SHP77 treated with DMSO at 0.1 percent for 48 hours (cell line): ENCODE results near the gene DEAF1.
"Not testable (repeated sequence)": the region's sequence is repeated elsewhere in the genome, so short reads cannot be mapped to it uniquely, and the experiment has no call there.

Source experiments
- DNase-seq: peaks from one replicate; lab custom pipeline; 2025; lab: John Stamatoyannopoulos, UW

The DEAF1 gene

DNA sequence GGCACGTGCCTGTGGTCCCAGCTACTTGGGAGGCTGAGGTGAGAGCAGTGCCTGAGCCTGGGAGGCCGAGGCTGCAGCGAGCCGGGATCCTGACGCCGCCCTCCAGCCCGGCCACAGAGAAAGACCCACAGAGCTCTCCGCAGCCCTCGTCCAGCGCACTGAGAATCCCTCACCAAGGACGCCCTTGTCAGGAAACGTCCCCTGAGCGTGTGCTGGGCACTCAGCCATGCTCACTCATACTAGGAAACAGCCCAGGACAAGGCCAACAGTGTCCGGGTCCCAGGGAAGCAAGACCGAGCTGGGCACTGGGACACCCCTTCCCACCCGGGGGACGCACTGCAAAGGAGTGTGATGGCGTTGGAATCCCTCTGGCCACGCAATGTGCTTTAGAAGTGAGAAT, 14.5 kb downstream of the DEAF1 start:
- DNase-seq: no peak

DNA sequence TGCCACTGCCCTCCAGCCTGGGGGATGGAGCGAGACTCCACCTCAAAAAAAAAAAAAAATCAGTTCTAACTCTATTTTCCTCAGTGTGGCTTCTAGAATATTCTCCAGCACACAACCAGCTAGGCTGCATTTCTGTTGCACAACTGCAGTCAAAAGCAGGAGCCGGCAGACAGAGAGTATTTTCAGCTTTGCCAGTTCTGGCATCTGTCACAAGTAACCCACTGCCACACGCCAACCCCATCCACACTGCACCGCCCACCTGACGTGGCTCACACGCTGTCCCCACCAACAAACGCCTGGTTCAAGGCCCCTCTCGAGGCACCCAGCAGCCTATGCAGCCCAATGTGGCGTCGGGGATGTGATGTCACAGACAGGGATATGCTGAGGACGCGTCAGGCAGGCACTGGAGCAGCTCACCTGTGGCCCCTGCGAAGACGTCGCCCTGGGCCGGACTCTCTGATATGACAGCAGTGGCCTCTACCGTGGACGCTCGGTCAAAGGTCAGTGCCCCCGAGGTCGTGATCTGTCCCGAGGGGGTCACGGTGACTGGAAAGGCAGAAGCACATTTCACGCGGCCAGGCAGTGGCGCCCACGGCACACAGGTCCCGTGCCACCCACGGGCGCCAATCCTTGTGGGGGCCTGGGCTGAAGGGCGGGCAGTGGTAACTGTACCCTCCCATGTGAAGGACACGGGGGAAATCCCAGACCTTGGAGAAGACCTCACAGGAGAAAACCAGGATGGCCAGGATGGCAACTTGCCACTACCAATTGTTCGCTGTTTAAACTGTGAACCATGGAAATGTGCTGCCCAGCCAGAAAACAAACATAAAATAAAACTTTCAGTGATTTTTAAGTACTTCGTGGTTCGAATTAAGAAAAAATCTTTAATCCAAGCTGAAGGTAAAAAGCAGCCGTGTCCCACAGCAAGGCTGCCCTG, 15.5 kb downstream of the DEAF1 start:
- DNase-seq: no peak

DNA sequence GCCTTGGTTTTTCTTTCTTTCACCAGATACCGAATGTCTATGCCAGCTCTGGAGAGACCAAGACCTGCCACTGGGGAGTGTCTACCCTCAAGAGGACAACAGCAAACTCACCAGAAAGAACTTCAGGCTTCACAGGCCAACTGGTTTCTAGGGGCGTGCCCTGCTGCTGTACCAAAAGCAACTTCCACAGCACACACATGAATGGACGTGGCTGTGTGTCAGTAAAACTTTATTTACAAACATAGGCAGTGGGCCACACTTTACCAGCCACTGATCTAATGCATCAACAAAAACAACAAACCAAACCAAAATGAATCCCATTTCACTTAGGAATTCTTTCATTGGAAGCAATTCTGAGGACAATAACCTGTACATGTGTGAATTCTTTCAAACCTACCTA, 16.7 kb downstream of the DEAF1 start:
- no peak for DNase-seq

DNA sequence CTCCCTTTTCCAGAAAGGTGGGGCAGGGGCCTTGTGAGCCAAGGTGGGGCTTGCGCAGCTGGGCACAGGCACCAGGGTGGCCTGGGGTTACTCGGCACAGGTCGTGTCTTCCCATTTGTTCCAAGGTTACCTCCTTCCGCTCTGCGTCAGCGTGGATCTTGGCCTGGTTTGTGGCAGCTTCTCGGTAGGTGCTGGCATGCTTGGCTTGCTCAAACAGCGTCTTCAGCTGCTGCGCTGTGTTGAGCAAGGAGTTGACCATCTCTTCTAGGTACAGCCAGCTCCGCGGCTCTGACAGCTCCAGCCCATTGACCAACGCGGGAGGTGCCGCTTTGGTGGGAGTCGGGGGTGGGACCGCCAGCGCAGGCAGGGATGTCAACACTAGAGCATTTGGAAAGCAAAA, 20.6 kb downstream of the DEAF1 start:
- no peak for DNase-seq

DNA sequence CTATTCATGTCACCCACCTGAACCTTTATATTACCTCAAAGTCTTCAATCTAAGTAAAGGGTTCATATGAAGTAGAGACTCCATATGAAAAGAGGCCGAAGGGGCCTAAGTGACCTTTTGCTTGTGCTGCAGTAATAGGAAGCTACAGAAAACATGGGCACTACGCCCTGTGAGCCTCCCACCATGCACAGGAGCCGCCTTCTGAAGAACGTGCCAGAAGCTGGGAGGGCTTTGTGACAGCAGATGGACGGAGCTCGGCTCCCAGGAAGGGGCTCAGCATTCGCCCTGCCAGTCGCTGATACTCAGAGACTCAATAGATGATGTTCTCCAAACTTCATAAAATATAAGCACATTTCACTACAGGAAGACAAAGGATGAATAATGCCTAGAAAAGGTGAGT, 21.2 kb downstream of the DEAF1 start:
- no peak for DNase-seq

DNA sequence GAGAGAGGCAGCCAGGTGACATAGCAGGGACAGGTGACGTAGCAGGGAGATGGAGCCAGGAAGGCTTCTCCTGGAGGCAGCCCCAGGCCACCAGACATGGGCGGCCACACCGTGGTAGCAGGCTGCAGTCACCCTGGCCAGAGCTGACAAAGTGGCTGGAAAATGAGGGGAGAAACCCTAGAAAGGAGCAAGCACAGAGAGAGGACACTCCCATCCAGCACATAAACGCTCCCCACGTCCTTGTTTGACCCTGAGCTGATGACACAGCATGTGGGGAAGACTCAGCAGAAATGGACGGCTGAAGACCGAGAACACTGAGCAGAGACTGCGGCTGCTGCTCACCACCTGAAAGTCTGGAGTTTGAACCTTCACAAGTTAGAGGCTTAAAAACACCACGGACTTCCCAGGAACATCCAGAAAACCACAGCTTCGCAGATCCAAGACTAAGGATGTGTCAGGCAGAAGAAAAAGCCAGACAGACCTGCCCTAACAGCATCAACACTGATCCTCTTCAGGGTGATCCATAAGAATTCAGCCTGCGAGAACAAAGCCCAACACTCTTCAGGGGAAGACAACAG, 29.2 kb downstream of the DEAF1 start:
- DNase-seq: no peak

DNA sequence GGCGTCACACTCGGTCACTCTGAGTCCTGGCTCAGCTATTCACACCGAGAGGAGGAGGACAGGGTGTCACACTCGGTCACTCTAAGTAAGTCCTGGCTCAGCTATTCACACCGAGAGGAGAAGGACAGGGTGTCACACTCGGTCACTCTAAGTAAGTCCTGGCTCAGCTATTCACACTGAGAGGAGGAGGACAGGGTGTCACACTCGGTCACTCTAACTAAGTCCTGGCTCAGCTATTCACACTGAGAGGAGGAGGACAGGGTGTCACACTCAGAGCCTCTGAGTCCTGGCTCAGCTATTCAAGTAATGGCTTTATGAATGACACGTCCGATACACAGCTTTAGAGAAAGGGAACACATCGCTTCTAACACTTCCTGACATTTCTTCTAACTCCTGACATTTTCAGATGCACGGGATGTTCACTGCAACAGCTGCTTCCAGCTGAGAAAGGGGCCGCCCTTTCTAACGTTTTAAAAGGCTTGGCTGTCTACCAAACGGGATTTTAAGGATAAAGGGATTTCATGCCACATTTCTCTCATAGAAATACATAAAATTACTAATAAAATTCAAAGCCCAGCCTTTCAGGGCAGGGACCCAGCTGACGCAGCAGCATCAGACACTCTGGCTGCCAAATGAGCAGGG, 29.8 kb downstream of the DEAF1 start:
- DNase-seq: no peak

DNA sequence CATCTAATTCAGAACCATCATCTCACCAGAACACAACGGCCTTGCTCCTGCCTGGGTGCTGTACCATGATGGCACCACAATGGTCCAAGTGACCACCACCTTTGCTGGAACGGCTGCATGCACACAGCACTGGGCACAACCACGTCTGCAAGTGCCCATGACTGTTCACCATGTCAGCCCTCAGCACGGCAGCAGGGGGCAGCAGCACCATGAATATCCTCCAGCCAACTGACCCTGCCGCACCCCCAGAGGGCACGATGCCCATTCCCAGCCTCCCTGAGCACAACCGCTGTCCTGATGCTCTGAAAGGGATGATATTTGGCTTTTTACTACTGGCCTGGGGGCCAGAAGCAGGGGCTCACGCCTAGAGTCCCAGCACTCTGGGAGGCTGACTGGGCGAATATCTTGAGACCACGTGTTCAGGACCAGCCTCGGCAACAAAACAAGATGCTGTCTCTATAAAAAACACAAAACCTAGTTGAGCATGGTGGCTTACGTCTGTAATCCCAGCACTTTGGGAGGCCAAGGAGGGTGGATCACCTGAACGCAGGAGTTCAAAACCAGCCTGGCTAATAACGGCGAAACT, 32.2 kb downstream of the DEAF1 start:
- no peak for DNase-seq

DNA sequence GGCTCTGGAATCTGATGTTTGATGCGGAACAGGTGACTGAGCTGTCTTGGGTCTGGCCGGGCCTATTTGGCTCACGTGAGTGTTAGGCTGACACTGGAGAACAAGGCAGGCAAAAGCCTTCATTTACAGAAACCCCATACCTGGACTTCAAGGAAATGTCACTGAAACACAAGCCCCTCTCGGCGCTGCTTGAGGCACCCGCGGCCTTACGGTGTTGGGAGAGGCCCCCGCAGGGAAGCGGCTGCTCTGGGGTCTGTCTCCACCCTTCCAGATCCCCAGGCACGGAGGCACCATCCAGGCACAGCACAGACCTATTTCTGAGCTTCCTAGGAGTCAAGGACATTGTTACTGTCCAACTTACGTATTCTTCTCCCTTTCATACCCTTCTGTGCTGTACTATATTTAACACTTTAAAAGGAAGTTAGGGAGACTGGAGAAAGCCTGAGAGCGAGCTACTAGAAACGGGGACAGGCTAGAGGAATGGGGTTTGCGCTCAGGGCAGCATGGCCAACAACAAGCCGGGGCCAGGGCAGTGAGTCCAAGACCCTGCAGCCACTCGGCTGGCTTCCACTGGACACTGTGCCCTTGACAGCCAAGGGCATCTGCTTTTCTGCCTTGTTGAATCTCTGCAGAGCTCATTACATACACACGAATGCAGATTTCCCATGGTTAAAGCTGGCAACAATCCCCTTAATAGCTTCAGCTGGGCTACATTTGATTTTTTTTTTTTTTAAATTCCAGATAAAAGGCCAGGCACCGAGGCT, 34.2 kb downstream of the DEAF1 start:
- no peak for DNase-seq

DNA sequence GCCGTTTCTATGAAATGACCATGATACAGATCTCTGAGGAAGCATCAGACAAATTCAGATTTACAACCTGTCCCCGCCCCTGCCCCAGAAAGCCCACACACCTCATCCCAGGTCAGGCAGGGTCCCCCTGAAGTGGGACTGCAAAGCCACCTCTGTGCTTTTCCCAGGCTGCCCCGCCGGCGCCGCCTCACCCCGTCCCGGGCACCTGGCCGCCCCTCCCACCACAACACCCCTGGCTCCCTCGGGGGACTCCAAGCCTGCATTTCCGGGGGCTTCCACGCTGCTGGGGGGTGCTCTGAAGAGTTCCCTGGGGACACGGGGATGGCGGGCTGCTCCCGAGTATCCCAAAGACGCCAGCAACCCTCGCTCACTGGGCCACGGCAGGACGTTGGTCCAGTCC, 34.7 kb downstream of the DEAF1 start:
- no peak for DNase-seq

DNA sequence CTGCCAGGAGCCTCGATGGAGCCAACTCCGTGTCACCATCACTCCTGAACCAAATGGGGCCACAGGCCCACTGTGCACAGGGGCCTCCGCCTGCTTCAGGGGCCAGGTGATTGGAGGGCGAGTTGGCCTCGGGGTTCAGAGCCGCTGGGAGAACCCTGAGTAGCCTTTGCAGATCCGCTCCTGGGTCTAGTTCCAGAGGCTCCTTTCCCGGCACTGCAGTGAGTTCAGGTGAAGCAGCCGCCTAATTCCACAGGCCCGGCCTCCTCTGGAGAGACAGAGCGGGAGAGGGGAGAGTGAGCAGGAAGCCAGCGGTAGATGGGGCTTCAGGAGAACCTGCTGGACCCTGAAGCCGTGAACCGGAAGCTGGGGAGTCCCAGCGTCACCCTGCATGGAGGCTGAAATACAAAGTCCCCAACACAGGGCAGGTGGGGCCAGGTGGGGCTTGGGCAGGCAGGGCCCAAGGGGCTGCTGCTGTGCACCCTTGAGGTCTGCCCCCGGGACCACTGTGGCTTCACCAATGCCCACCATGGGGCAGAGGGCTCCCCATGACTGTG, 35.4 kb downstream of the DEAF1 start:
- no peak for DNase-seq

DNA sequence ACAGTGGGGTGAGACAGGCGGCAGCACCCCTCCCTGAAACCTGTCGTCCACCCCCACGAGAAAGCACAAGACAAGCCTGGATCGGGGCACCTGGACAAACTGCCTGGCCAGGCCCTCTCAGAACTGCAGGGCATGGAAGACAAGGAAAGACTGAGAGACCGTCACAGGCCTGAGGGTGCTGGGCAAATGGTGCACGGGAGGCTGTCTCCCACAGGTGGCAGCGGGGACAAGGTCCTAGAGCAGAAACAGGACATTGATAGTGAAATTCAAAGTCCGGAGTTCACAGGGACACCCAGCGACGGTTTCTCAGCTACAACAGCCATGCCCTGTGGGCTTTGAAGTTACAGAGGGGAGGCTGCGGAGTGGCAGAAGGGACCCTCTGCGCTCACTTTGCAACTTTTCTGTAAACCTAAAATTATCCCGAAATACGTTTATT, 37.3 kb downstream of the DEAF1 start:
- no peak for DNase-seq

DNA sequence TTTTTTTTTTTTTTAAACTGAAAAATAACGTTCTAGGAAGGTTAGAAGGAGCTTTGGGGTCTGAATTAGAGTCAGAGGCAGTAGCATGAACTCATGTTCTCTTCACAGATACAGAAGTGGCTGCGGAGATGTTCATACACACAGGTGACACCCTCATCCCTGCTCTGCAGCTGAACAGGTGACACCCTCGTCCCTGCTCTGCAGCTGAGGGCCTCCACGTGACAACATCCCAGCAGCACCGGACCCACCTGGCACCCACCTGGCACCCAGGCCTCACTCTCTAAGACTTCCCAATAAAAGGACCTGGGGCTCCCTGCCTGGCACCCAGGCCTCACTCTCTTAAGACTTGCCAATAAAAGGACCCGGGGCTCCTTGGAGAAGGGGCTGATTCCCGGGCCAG, 38.2 kb downstream of the DEAF1 start:
- DNase-seq: no peak

DNA sequence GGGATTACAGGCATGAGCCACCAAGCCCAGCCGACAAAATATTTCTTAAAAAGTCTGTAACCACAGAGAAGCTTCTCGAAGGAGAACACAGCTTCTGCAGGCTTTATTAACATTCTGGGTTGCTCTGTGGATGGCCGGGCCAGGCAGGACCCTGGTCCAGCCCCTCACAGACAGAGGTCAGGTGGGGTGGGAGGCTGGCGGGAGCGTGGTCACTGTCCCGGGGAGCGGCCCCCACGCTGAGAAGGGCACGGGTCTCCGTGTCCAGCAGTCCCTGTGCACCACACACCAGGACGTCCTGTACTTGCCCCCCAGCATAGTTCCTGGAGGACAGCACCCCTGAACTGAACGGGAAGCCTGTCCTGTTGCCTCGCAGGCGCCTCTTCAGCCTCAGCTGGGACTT, 38.6 kb downstream of the DEAF1 start:
- DNase-seq: no peak

DNA sequence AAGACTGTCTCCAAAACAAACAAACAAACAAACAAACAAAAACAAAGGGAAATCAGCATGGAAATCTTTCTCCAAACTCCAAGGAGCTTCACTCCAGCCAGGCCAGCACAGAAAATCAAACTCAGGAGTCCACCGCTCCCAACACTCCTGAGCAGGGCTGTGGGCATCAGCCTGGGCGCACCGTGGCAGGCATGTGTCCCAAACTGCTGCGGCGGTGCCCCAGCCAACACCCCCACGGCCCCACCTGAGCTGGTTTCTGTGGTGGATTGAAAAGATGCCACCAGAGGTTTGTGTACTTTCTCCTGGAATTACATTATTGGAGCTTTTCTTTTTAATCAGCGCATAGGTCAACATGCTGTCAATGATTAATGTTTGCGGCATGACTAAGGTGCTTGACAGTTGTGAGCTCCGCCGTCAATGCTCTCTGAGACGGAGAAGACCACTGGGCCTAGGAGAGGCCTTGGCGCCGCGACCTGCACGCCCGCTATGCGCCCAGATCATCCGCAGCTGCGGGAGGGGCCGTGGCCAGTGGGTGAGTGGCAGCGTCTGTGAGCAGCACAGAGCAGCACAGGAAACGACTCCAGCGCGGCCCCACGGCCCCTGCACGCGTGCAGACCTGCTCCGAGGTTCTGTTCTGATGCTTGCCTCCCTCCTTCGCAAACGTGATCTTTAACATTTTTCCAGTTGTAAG, 39.8 kb downstream of the DEAF1 start:
- no peak for DNase-seq

DNA sequence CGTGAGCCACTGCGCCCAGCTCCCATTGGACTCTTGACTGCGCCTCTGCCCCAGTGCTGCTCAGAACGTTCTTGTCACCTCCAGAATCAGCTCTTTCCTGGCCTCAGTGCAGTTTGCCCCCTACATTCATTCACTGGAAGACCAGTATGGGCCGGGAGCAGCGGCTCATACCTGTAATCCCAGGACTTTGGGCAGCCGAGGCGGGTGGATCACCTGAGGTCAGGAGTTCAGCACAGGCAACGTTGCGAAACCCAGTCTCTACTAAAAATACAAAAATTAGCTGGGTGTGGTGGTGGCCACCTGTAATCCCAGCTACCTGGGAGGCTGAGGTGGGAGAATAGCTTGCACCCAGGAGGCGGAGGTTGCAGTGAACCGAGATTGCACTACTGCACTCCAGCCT, 40.6 kb downstream of the DEAF1 start:
- DNase-seq: not testable (repeated sequence)

DNA sequence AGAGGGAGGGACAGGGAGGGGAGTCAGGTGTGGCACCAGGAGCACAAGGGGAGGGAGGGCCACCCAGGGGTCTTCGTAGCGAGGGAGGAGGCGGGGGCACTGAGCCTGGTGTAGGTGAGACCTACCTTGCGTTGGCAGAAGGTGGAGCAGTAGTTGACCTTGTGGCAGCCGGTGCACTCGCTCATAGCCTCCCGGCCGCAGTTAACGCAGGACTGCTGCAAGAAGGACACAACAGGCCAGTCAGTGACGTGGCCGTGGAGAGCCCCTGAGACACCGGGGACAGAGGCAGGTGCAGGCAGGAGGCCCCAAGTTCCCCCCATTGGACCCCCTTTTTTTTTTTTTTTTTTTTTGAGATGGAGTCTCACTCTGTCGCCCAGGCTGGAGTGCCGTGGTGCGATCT, 41.2 kb downstream of the DEAF1 start:
- no peak for DNase-seq

DNA sequence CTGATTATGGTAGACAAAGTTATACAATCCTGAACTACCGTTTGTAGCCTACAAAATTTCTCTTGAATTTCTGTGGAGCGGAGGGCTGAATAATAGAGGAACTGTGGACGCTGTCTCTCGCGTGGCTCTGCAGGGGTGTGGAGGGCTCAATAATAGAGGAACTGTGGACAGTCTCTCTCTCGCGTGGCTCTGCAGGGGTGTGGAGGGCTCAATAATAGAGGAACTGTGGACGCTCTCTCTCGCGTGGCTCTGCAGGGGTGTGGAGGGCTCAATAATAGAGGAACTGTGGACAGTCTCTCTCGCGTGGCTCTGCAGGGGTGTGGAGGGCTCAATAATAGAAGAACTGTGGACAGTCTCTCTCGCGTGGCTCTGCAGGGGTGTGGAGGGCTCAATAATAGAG, 41.9 kb downstream of the DEAF1 start:
- not testable (repeated sequence) for DNase-seq

DNA sequence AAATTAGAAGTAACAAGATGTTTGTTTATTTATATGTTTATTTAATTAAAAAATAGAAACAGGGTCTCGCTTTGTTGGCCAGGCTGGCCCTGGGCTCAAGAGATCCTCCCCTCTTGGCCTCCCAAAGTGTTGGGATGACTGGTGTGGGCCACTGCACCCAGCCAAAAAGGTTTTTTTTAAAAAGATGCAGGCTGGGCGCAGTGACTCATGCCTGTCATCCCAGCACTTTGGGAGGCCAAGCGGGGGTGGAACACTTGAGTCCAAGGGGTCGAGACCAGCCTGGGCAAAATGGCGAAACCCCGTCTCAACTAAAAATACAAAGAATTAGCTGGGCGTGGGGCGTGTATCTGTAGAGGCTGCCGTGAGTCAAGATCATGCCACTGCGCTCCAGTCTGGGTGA, 44.5 kb downstream of the DEAF1 start:
- no peak for DNase-seq

DNA sequence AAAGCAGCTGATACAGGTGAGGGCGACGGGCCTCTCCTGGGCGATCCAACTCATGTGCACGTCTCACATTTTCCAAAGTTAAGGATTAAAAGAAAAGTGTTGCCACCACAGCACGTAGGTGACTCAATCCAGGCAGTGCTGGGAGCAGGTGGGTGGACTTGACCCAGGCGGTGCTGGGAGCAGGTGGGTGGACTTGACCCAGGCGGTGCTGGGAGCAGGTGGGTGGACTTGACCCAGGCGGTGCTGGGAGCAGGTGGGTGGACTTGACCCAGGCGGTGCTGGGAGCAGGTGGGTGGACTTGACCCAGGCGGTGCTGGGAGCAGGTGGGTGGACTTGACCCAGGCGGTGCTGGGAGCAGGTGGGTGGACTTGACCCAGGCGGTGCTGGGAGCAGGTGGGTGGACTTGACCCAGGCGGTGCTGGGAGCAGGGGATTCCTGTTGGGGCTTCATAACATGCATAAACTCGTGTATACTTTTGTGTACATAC, 47.3 kb downstream of the DEAF1 start:
- DNase-seq: not testable (repeated sequence)

DNA sequence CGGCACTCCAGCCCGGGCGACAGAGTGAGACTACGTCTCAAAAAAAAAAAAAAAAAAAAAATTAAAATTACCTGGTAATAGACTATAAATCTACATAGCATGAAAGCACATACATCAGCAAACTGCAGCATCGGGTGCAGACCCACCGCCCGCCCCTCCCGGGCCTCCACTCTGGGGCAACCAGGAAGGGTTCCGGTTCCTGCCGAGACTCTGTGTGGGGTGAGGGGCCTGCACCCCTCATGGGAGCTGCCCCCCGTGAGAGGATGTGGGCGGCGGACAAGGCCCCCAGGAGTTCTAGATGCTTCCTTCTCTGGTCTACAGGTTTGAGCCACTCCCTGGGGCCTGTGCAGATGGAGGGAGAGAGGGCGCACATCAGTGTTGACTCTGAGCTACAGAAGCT, 48.8 kb downstream of the DEAF1 start:
- no peak for DNase-seq
